Heart left ventricle (tissue), 16 donors: Measurements from ENCODE around the gene ETV7. TPM values are rescaled to one million over a fixed set of nuclear protein-coding genes. Genes with fewer than 3 reads are reported as not detected.

Experiments
- ATAC-seq, 4 donors: fragments of 200-7000 bp; cut with Tn5 transposase; one replicate each; pipeline ENCODE4 v1.9.1; 2020 to 2022; ENCODE audit warnings: moderate library complexity in 4 of 4, mild to moderate bottlenecking in 3 of 4, moderate number of reproducible peaks in 1 of 4
- DNase-seq, 5 donors: peaks; one replicate each; pipeline ENCODE4 v3.0.0-alpha.2; 2020
- H3K27ac ChIP-seq, 12 donors: fragments of 200-600 bp; sonication (generic) in 4 of 12; one replicate each; pipeline versions ENCODE4 v1.5.0 to v1.8.0; 2016 to 2022; ENCODE audit warnings: mild to moderate bottlenecking in 2 of 12
- H3K27me3 ChIP-seq, 9 donors: fragments of 200-600 bp; sonication (generic) in 2 of 9; one replicate each; pipeline versions ENCODE4 v1.5.1 to v1.8.0; 2016 to 2022; ENCODE audit warnings: mild to moderate bottlenecking in 3 of 9
- H3K36me3 ChIP-seq, 9 donors: fragments of 200-600 bp; sonication (generic) in 2 of 9; one replicate each; pipeline versions ENCODE4 v1.5.0 to v1.8.0; 2018 to 2022; ENCODE audit warnings: mild to moderate bottlenecking in 2 of 9
- H3K4me1 ChIP-seq, 12 donors: fragments of 200-600 bp; sonication (generic) in 4 of 12; one replicate each; pipeline versions ENCODE4 v1.5.0 to v1.8.0; 2016 to 2022; ENCODE audit warnings: mild to moderate bottlenecking in 3 of 12
- H3K4me3 ChIP-seq, 12 donors: fragments of 200-600 bp; sonication (generic) in 4 of 12; one replicate each; pipeline versions ENCODE4 v1.5.0 to v1.8.0; 2017 to 2022; ENCODE audit warnings: mild to moderate bottlenecking in 9 of 12, moderate library complexity in 4 of 12
- H3K9me3 ChIP-seq, 12 donors: fragments of 200-600 bp; sonication (generic) in 4 of 12; one replicate each; pipeline versions ENCODE4 v1.5.0 to v1.8.0; 2016 to 2022; ENCODE audit warnings: mild to moderate bottlenecking in 1 of 12
- CTCF ChIP-seq, 12 donors: fragments of 200-600 bp; sonication (generic) in 4 of 12; IDR thresholded peaks; one replicate each; pipeline versions ENCODE4 v1.5.0 to v1.8.0; 2018 to 2022; ENCODE audit warnings: antibody characterized with exemption in 12 of 12, mild to moderate bottlenecking in 5 of 12
- POLR2A ChIP-seq, 2 donors: fragments of 450-650 bp; IDR thresholded peaks; one replicate each; pipeline ENCODE4 v1.6.1; 2017; ENCODE audit warnings: antibody characterized with exemption in 2 of 2, mild to moderate bottlenecking in 2 of 2, moderate library complexity in 2 of 2
- WGBS, 4 donors: extraction: QIAGEN DNeasy Blood & Tissue Kit in 2 of 4; methylation state at CpG; one replicate each; pipeline versions ENCODE4 v1.1.5 to v1.1.7; 2013 to 2018; 5-methylcytosine and 5-hydroxymethylcytosine counted together
- intact Hi-C, 10 donors: fragments of 100-400 bp; cut with DNase I; formaldehyde crosslinking; loops; one replicate each; pipeline versions ENCODE4 v1.11.1 to v1.14.2; 2022
- polyA plus RNA-seq, 2 donors: library from polyadenylated mRNA; stranded (reverse); fragments of 200-250 nt; gene quantifications; one replicate each; pipeline ENCODE4 v1.2.3, GENCODE V29; 2013
- total RNA-seq, 9 donors: library from RNA; depleted of rRNA in 2 of 9; stranded (reverse); fragments of >200 nt in 2 of 9; fragmentation: NEBNext Ultra II Directional in 3 of 9; extraction: Animal tissue kit (Norgen Biotek cat#: 25700) in 3 of 9; gene quantifications; one replicate each; pipeline versions ENCODE4 v1.1.0 to v1.2.4, GENCODE V29; 2016 to 2023
- donor health status: ischemic (EF 13 %, LVEDD 7.1; RV severe dilation, severe dysfunction).
- donor health status: healthy with polysubstance abuse.
- donor health status: DM: no; HTN: yes; CAD: no.
- donor health status: DM: no; HTN: no; CAD: no.
- donor health status: ischemic (EF 25% LVEDD 6.9; RV normal size, moderate dysfunction).
- donor health status: ischemic (EF 25% LVEDD 5.7; RV mildly dilated, moderate dysfunction).
- donor health status: healthy.
- donor health status: DM: yes; HTN: yes; CAD: no.
- donor health status: ischemic (EF 35%, LVEDD 5.7; RV mildly dilated, moderate dysfunction).
- donor health status: nonischemic (EF 11% LVEDD 7.7; RV severe dilation, severe dysfunction).
- donor health status: DM: yes; HTN: yes; CAD: no.
- donor health status: PGD.
- donor health status: ischemic (EF 29% LVEDD 5.4; RV normal size, mild dysfunction).
- donor health status: nonischemic (EF 23%, LVEDD 6.1; RV moderate dilation, normal function).

Gene ETV7
- total and polyA plus RNA-seq, 11 donors, result 0.06 to 5.1 (median 0.31) TPM; not detected in 5

- WGBS, 4 donors, result 92 to 95% (median 93%) methylated on average over 4 of the region's 4 CpGs
- H3K4me3 ChIP-seq, result no peak overlapping the region
- peaks cover 0 to 30% (median 0%) of the 10 kb centered on the region in 9 donors for H3K36me3 ChIP-seq
- H3K9me3 ChIP-seq, result no peaks in the 10 kb centered on the region
- no peak overlapping the region for H3K27ac ChIP-seq
- peaks cover 0 to 3% (median 0%) of the 10 kb centered on the region in 12 donors for H3K4me1 ChIP-seq
- ATAC-seq (no peak), DNase-seq (no peak)
- H3K27me3 ChIP-seq, result no peaks in the 10 kb centered on the region
- TF ChIP-seq CTCF (IDR thresholded peaks at IDR 0.05) (no peak), POLR2A (IDR thresholded peaks at IDR 0.05) (no peak)
- intact Hi-C loops, result no loop called here
Measured at GRCh38 chr6:36380166-36380565, 7.3 kb downstream of the ETV7 start.

- peaks cover 0 to 3% (median 0%) of the 10 kb centered on the region in 12 donors for H3K4me1 ChIP-seq
- H3K27ac ChIP-seq, result no peak overlapping the region
- no peaks in the 10 kb centered on the region for H3K9me3 ChIP-seq
- H3K4me3 ChIP-seq, result no peak overlapping the region
- 92 to 96% (median 94%) methylated on average over 10 of the region's 10 CpGs for WGBS, 4 donors
- H3K27me3 ChIP-seq, result no peaks in the 10 kb centered on the region
- peaks cover 0 to 33% (median 0%) of the 10 kb centered on the region in 9 donors for H3K36me3 ChIP-seq
- ATAC-seq (no peak), DNase-seq (no peak)
- intact Hi-C loops, result no loop called here
- TF ChIP-seq CTCF (IDR thresholded peaks at IDR 0.05) (no peak), POLR2A (IDR thresholded peaks at IDR 0.05) (no peak)
Measured at GRCh38 chr6:36378936-36379335, 8.5 kb downstream of the ETV7 start.

- Histone ChIP-seq H3K36me3 (peaks cover 0 to 33% (median 0%) of the 10 kb centered on the region in 9 donors), H3K9me3 (no peaks in the 10 kb centered on the region), H3K27me3 (no peaks in the 10 kb centered on the region), H3K4me3 (no peak overlapping the region), H3K4me1 (peaks cover 0 to 3% (median 0%) of the 10 kb centered on the region in 12 donors), H3K27ac (no peak overlapping the region)
- no peak for ATAC-seq
- intact Hi-C loops, result no loop called here
- WGBS, 4 donors, result 84 to 97% (median 91%) methylated on average over 4 of the region's 4 CpGs
- TF ChIP-seq POLR2A (IDR thresholded peaks at IDR 0.05), result no peak
- DNase-seq, result no peak
Measured at GRCh38 chr6:36378243-36378920, 9.1 kb downstream of the ETV7 start.

GRCh38 chr6:36377594-36377993 is 9.9 kb downstream of the ETV7 start:
- no peak for ATAC-seq

More at GRCh38 chr6:36377594-36377993, 9.9 kb downstream of the ETV7 start:
- Histone ChIP-seq H3K27ac (no peak overlapping the region), H3K4me1 (peaks cover 0 to 2% (median 0%) of the 10 kb centered on the region in 12 donors), H3K9me3 (no peaks in the 10 kb centered on the region), H3K36me3 (peaks cover 0 to 41% (median 0%) of the 10 kb centered on the region in 9 donors), H3K27me3 (no peaks in the 10 kb centered on the region), H3K4me3 (no peak overlapping the region)
- TF ChIP-seq CTCF (IDR thresholded peaks at IDR 0.05), result no peak
- no peak for TF ChIP-seq POLR2A (IDR thresholded peaks at IDR 0.05)
- 67 to 80% (median 71%) methylated on average over 5 of the region's 5 CpGs for WGBS, 4 donors
- intact Hi-C loops, result no loop called here
- DNase-seq, result no peak
